DMS153 (cell line): ENCODE data around the gene GNG4.
"Not testable (repeated sequence)": the region's sequence is repeated elsewhere in the genome, so short reads cannot be mapped to it uniquely, and the experiment has no call there.

Experiments
- DNase-seq: peaks from one replicate; lab custom pipeline; 2025; lab: John Stamatoyannopoulos, UW

GNG4 gene

DNA sequence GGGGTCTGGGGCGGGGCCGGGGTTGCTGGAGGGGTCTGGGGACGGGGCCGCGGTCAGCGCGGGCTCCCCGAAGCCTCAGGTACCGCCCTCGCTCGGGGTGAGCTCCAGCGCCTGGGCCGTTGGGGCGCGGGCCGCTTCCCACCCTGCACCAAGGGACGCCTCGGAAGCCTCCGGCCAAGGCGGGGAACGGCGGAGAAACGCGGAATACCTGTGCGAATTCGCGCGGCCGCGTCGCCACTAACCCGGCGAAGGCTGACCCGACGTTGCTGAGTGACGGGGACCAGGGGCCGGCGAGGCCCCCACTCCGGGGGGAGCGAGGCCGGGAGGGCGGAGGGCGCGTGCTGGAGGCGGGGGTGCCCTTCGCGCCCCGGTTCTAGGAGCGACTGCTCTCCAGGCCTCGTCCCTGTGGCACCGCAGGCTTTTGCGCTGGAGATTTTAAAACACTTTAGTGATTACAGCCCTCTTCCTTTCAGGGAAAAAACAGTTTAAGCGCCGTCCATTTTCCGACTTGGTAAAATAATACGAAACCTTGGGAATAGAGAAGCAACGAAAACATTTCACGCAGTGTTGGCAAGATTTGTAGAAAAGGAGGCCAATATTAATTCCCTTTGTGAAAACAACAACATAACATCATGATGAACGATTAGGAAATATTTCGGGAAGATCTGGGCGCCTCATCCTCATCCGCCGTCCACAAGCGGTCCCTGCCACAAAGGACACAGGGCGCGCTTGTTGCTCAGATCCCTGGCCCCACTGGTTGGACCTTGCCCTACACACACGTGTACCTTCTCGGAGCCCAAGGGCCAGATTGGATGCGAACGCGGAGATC lies 971 bp upstream of the GNG4 start:
- DNase-seq, result peak; percentile 27

DNA sequence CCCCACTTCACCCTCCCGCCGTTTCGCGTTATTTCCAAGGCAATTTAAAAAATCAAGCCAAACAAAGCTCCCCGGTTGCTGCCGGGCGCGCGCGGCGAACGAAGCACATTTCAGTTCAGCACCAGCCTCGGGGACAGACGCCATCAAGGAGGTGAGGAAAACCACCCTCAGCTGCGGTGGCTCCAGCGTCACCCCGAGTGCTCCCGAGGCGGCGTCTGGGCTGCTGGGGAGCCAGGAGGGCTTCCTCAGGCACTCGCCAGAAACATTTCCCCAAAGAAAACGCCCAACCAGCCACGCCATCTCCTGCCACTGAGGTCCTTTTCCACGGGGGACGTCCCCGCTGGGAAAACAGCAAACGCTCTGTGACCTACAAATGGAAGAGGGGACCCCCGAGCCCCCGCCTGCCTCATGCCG lies 623 bp downstream of the GNG4 start:
- no peak for DNase-seq

DNA sequence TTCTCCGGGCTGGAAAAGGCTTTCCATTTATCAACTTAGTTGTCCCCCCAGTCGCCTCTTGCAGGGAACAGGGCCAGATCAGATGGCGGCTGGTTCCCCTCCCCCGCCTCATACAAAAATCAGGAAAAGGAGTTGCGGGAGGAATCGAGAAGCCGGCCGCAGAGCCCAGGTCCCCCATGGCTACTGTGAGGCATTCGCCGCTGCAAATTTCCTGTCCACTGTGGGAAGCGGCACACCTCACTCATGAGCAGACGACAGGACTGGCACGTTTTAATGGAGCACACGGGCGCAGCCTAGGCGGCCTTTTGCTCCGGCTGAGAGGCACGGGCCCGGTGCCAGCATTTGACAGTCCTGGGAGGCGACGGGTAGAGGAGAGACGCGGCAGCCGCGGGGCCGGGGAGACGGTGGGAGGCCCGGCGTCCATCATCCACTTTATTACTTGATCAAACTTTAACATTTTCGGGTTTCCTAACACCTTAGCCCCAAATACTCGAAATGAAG lies 1.1 kb downstream of the GNG4 start:
- DNase-seq, result peak; percentile 36

DNA sequence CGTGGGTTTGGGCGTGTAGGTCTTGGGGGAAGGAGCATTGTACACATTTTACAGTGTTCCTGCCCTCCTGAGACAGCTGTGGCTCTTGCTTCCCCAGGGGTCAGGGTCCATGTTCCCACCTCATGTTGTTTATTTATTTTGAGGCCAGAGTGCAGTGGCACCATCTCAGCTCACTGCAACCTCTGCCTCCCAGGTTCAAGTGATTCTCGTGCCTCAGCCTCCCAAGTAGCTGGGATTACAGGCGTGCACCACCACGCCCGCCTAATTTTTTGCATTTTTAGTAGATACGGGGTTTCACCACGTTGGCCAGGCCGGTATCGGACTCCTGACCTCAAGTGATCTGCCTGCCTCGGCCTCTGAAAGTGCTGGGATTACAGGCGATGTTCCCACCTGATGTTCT lies 2.0 kb downstream of the GNG4 start:
- DNase-seq, result not testable (repeated sequence)

DNA sequence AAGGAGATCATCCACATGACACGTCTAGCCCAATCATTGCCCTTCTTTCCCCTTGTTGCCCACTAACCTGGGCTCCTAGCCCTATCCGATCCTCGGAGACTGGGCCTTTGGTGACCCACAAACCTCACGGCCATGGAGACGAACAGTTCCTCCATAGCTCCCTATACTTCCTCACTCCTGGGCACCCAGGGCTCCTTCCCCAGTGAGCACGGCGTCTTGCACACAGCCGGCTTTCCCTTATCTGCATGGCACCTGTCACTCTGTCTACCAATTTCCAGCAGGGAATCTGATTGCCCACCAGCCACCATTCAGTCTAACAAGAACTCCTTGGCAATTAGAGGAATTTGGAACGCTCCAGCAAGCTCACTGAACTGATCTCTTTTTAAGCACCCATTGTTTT lies 3.1 kb downstream of the GNG4 start:
- DNase-seq, result no peak

DNA sequence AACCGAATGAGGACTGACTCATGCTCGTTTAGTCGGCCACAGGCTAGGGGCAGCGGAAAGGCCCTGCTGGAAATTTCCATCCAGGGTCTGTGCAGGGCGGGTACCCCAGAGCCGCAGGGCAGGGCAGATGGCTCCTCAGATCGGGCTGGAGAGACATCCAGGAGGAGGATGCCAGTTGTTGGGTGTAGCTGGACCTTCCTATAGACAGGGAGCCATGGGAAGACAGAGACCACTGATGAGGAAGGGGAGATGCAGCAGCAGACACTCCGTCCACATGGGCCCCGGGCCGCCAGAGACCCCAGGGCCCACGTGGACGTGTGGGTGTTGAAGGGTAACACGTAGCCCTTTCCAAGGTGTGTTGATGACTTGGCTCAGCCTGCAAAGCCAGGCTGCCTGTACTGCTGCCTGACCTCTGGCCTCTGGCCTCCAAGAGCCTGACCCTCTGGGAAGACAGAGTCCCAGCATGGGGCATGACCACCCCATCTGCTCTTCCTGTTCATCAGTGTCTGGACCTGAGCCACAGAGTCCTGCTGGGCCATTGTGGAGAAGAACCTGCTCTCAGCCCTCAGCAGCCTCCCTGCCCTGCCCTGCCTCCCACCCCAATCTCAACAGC lies 4.8 kb downstream of the GNG4 start:
- DNase-seq, result no peak

DNA sequence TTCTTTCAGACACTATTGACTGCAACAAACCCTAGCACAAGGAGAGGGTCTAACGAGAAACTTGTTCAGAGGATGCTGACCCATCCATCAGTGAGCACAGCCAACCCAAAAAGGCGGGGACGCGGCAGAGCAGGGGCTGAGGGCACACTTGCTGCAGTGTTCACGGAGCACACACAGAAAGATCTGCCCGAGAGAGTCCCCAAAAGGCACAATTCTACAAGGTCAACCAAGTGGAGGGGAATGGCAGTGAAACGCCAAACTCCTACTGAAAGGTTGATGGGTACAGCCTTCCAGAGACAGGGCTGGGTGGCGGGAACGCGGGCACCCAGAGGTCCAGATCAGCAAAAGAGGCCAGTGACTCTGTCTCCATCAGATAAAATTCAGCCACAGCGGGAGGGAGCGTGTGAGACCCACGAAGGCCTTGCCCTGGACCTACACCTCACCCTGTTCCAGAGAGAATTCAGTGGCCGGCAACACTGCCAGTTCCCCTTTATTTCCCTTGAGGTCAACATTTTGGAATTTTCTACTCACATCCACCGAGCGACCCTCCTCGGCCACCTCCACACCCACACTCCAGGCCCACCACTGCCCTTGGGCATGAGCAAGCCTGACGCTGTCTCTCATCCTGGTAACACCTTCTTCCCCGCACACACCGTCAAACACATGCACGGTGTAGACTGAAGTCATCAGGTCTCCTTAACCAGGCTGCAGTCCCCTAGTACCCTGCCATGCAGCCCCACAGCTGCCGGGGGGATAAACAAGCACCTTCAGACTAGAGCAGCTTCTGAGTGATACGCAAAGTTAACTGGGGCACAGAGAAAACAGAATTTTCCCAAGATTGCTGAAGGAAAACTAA lies 5.5 kb downstream of the GNG4 start:
- DNase-seq, result no peak

DNA sequence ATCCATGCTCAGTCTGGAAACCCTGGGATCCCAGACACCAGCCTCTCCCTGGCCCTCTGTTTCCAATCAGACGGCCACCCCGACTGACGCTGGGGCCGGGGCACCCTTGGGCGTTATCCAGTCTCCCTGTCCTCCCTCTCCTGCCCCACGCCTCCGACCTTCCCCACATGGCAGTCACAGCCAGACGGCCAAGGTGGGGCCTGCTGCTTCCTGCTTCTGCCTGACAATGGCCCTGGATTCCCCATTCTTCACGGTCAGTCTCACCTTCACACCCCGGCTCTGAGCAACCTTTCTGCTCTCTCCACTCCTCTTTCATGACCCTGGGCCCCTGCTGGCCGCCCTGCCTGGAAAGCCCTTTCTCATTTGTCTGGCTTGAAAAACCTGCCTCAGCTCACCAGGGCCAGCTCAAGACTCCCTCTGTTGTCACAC lies 6.6 kb downstream of the GNG4 start:
- DNase-seq, result no peak

DNA sequence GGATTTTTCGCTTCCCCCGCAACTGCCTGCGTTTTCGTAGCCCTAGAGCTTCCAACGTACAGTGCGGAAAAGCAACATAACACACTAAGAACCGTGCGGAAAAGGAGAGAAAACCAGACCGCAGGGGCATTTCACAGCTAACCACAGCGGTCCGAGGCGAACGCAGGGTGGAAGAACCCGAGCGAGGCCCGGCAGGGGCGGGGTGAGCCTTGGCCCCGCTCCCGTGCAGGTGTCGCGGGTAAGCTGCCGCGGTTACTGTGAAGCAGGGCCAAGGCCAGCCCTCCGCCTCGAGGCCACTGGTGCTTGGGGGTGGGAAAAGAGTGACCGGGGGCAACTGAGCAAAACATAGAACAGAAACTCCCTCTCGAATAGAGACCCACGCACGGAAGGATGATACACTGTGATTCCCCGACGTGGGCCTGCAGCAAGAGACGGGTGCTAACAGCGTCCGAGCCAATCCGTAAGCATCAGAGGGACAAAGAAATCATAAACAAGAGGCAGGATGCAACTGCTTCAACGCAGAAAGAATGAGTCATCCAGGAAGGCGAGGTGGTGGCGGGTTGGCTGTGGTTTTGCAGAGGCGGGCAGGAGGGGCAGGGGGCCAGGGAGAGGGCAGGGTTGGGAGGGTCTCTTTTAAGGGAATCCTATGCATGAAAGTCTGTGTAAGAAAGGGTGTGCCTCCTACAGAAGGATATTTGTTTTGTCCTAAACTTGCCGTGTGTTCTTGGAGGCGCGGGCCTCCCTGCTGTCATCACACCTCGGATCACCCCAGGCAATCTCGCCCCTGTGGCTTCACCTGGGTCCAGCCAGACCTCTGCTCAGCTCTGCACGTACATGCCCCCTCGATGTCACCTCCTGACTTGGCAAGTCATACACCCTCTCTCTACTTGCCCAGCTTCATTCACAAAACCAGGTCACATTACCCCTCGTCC lies 7.3 kb downstream of the GNG4 start:
- peak; percentile 63 for DNase-seq

DNA sequence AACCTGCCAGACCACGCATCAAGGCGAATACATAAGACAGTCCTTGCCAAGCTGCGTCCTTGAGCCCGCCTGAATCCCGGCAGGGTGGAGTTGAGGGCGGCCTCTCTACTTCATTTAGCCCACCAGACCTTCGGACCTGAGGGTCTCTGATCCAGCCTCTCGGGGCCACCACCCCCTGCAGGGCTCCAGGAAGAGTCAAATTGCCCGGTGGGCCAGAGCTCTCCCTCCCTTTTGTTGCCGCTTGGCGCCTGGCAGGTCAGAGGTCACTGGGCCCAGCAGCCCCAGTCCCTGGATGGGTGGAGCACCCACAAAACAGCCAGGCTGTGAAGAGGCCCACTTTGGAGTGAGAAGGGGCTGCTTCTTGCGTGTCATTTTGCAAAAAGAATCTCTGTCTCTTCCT lies 9.0 kb downstream of the GNG4 start:
- no peak for DNase-seq

DNA sequence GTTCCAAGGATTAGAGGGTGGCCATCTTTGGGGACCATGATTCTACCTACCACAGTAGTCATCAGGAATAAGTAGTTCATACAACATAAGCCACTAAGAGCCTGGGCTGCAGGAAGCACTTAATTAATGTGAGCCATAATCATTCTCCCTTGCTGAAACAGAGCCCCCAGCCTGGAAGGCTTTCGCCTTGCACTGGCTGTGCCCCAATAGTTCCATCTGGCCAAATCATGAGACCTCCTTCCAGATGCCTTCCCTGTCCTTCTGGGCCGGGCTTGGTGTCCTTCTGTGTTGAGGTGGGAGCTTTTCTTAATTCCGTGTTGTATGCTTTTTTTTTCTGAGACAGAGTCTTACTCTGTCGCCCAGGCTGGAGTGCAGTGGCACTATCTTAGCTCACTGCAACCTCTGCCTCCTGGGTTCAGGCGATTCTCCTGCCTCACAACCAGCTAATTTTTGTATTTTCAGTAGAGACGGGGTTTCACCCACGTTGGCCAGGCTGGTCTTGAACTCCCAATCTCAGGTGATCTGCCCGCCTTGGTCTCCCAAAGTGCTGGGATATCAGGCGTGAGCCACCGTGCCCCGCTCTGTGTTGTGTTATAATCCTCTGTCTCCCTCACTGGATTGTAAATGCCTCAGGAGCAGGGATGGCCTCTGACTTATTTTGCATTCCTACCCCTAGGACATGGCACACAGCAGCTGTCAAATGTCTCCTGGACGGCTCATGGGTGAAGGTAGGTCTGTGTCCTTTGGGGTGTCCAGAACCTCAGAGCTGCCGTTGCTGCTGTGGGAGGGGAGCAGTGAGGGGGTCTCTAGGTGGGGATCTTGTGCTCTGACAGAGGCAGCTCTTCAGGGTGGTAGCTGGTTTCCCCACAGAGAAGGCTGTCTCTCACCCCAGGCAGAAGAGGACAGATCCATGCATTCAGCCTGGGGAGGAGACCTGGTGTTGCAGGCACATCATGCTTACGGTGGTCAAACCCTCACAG lies 10.1 kb downstream of the GNG4 start:
- no peak for DNase-seq

DNA sequence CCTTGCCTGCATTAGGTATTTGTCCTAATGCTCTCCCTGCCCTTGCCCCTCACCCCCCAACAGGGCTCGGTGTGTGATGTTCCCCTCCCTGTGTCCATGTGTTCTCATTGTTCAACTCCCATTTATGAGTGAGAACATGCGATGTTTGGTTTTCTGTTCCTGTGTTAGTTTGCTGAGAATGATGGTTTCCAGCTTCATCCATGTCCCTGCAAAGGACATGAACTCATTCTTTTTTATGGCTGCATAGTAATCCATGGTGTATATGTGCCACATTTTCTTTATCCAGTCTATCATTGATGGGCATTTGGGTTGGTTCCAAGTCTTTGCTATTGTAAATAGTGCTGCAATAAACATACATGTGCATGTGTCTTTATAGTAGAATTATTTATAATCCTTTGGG lies 11.0 kb downstream of the GNG4 start:
- not testable (repeated sequence) for DNase-seq

DNA sequence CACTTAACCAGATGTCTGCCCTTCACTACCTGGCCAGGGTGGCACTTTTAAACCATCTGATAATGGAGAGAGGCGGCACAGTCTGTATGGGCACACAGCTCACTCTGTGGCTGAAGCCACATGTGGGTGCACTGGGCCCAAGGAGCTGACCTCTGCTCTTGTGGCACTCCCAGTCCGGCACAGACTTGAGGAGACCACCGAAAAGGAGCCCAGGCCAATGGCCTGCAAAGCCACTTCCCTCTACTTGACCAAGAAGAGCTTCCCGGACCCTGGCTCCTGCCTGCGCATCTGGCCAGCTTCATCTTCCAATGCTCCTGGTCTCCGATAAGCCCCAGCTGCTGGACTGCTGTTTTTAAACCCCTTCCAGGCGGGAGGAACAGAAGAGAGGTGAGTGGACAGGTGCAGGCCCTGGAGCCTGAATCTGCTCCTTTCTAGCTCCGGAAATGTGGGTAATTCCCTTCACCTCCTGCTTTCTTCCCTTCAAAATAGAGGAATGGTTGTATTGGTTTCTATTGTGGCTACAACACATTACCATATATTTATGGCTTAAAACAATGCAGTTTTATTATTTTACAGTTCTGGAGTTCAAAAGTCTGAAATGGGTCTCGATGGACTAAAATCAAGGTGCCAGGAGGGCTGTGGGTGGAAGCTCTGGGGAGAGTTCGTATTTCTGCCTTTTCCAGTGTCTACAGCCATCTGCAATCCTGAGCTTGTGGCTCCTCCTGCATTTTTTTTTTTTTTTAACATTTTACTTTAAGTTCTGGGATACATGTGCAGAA lies 11.6 kb downstream of the GNG4 start:
- no peak for DNase-seq

DNA sequence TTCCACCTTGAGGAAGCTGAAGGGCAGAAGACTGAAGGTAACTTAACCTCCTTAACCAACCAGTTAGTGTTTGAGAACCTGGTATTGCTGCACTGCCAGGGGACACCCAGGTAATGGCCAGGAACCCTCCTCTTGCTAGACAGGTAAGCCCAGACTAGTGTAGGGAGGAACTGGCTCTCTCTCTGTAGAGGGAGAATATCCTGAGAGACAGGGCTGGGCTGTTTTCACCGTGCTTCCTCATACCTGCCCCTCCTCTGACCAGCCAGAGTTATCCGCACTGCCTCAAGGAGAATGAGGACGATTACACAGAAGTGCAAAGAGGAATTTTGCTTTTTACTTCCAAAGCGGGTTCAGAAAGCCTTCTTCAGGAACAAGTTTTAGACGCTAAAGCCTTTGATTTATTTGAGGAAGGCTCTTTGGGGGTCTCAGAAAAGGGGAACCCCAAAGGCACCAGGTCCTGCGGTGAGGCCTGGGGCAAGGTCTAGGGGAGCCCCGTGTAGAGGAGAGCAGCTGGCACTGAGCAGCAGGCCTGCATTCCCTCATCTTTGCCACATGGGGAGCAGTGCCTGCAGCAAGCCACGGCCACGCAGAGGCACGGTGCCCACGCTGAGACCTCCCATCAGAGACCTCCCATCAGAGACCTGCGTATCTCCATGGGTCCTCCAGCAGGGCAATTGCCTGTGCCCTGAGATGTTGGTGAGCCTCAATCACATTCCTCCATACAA lies 13.5 kb downstream of the GNG4 start:
- no peak for DNase-seq

DNA sequence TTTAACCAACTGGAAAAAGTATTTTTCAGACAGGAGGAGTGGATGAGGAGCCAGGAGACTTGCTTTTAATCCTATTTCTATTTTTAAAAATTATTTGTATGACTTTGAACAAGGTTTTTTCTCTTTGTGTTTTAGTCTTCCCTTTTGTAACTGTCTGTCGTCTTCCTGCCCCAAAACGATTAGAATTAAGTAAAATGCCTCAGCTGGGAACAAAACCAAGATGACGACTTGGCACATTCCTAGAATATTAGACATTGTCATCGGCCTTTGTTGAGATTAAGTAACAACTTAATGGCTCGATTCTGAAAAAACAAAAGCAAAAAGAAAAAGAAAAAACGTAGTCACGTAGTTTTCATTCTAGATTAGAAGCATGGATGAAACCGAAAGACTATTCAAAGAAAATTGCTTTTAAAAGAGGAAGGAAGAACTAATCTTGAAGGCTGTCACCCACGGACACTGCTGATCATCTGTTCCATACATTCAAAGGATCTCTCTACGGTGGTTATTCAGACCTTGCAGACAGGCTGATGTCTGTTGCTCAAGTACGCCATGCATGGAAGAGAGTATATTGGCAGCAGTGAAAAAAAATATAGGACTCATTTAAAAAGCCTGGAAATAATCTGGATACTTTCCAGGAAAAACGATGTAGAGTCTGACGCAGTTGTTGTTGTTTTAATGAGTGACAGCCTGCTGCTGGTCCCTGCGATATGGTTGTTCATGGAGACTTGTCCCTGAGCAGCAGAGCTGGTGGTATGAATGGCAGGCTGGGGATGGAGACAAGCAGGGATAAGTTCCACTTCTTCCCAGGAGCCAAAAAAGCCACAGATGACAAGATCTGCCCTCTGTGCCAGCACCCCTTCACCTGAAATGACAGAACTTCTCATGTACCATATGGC lies 16.8 kb downstream of the GNG4 start:
- DNase-seq, result no peak

DNA sequence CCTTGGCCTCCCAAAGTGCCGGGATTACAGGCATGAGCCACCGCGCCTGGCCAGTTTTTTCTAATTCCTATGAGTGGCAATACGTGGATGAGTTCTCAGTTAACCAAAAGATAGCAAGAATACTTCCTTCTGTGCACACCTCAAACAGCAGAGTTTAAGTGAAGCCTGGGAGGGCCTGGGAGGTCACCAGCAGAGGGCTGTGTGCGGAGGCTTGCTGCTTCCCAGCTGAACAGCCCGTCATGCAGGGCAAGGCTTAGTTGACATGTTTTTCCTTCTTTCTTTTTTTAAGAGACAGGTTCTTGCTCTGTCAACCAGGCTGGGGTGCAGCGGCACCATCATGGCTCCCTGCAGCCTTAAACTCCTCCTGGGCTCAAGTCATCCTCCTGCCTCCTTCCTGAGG lies 17.8 kb downstream of the GNG4 start:
- DNase-seq, result no peak

DNA sequence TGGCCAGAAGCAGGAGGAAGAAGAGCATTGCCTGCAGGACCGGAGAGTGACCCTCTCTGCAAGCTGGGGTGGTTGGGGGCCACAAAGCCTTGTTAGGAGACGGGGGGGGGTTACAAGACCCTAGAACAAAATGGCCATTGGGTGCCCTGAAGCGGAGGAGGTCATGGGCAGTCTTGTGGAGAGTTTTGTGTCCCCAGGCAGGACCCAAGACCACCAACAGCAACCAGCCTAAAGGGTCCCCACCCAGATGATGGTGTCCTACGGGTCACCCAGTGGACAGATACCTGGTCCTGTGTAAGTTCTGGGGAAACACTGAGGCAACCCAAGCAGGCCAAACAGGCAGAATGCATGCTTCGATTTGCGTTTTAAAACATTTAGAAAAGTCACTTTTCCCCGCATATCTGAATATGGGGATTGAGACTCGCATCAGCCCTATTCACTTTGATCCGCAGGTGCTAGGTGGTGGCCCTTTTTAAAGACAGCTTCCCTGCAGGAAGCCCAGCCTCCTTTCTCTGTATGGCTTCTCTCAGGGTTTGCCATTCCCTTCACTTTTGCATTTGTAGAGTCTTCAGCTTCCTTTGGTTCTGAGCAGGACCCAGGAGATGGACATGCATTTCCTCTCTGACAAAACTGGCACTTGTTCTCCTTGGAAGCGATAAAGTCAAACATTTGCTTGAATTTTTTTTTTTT lies 21.1 kb downstream of the GNG4 start:
- no peak for DNase-seq
